ENCODE data around the gene SSMEM1. TPM values are rescaled to one million over a fixed set of nuclear protein-coding genes. Genes with fewer than 3 reads are reported as not detected.
"Not testable (repeated sequence)": the region's sequence is repeated elsewhere in the genome, so short reads cannot be mapped to it uniquely, and the experiment has no call there.

The SSMEM1 gene, protein sequence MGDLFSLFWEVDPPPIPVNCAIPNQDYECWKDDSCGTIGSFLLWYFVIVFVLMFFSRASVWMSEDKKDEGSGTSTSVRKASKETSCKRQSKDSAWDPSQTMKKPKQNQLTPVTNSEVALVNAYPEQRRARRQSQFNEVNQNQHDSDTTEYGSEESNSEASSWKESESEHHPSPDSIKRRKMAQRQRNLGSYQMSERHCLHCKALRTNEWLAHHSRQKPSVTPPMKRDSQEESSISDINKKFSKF
- not detected for polyA plus RNA-seq (ENCODE audit: insufficient read length in 3 of 3)
- long read RNA-seq, donor 1: 0 reads
- long read RNA-seq, donor 2: 0 reads
- long read RNA-seq, donor 3: 0 reads
- long read RNA-seq, donor 4: 0 reads
- long read RNA-seq, donor 5: 0 reads
- long read RNA-seq, donor 6: 0 reads
- long read RNA-seq, donor 7: 0 reads
- long read RNA-seq, donor 8: 0 reads
- long read RNA-seq, donor 9: 0 reads
- long read RNA-seq, donor 10: 0 reads
- long read RNA-seq, donor 11: 0 reads
- long read RNA-seq, donor 12: 0 reads
- long read RNA-seq, donor 13: 0 reads
- long read RNA-seq, donor 14: 0 reads
- long read RNA-seq, donor 15: 0 reads
- long read RNA-seq, donor 16: 0 reads

DNA sequence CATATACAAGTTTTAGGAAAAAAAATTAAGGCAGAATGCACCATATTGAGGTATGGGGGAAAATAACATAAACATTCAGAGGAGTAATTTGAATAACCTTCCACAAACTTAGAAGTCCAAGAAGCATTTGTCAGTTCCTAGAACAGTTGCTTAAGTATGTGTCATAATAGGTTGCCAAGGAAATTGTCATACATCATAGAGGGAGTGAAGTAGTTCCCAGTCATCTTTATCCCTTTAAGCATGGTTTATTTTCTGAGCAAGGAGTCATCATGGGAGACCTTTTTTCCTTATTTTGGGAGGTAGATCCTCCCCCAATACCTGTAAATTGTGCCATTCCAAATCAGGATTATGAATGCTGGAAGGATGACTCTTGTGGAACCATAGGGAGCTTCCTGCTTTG is at the start of gene SSMEM1:
SSMEM1 (plus strand) TSS at position 219 of the 400 bp plus-strand sequence; CDS start at position 270, 51 bp downstream.
- no peak for DNase-seq (ENCODE audit: extremely low read depth in 1 of 11, low read depth in 9 of 11, low spot score in 4 of 11)

GRCh38 chr7:130160023-130160422 is 47.6 kb upstream of the SSMEM1 start:
- no peak for DNase-seq (ENCODE audit: extremely low read depth in 1 of 11, low read depth in 9 of 11, low spot score in 4 of 11)

- no peak for DNase-seq (ENCODE audit: extremely low read depth in 1 of 11, low read depth in 9 of 11, low spot score in 4 of 11)
Measured at GRCh38 chr7:130160455-130160854, 47.2 kb upstream of the SSMEM1 start.

- DNase-seq (ENCODE audit: extremely low read depth in 1 of 11, low read depth in 9 of 11, low spot score in 4 of 11): no peak
Measured at GRCh38 chr7:130162196-130162595, 45.5 kb upstream of the SSMEM1 start.

- DNase-seq (ENCODE audit: extremely low read depth in 1 of 11, low read depth in 9 of 11, low spot score in 4 of 11): no peak
Measured at GRCh38 chr7:130174237-130174959, 33.3 kb upstream of the SSMEM1 start.

GRCh38 chr7:130178251-130178650 is 29.4 kb upstream of the SSMEM1 start:
- DNase-seq (ENCODE audit: extremely low read depth in 1 of 11, low read depth in 9 of 11, low spot score in 4 of 11): no peak

DNA sequence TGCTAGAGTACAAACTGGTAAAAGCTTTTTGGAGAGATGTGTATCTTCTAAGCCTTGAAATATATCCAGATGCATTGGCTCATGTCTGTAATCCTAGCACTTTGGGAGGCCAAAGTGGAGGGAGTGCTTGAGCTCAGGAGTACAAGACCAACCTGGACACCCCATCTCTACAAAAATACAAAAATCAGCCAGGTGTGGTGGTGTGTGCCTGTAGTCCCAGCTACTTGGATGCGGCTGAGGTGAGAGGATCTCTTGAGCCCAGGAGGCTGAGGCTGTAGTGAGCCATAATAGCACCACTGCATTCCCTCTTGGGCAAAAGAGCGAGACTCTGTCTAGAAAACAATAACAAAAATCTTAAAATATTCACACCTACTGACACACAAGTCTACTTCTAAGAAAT is 28.0 kb upstream of the SSMEM1 start:
- no peak for DNase-seq (ENCODE audit: extremely low read depth in 1 of 11, low read depth in 9 of 11, low spot score in 4 of 11)

DNA sequence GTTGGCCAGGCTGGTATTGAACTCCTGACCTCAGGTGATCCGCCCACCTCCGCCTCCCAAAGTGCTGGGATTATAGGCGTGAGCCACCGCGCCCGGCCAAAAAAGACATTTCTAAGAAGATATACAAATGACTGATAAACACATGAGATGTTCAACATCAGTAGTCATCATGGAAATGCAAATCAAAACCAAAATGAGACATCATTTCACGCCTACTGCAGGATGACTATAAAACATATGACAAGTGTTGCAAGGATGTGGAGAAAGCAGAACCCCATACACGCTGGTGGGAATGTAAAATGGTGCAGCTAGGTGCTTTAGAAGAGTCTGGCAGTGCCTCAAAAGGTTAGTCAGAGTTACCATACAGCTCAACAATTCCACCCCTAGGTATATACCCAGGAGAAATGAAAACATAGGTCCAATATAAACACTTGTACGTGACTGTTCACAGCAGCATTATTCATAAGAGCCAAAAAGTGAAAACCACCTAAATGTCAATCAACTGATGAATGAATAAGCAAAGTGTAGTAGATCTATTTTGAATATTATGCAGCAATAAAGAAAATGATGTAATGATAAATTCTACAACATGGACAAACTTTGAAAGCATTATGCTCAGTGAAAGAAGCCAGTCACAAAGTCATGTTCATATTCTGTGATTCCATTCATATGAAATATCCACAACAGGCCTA is 26.9 kb upstream of the SSMEM1 start:
- no peak for DNase-seq (ENCODE audit: extremely low read depth in 1 of 11, low read depth in 9 of 11, low spot score in 4 of 11)

DNA sequence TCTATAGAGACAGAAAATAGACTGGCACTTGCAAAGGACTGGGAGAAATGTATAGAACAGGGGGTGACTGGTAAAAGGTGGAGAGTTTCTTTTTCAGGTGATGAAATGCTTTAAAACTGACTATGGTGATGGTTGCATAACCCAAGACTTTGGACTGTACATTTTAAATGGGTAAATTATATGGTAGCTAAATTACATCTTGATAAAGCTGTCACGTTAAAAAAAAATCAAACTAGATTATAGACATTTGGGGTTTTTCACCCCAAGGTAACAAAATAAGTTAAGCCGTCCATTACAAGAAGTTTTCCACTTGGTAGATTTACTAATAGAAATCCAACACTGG is 26.4 kb upstream of the SSMEM1 start:
- no peak for DNase-seq (ENCODE audit: extremely low read depth in 1 of 11, low read depth in 9 of 11, low spot score in 4 of 11)

DNA sequence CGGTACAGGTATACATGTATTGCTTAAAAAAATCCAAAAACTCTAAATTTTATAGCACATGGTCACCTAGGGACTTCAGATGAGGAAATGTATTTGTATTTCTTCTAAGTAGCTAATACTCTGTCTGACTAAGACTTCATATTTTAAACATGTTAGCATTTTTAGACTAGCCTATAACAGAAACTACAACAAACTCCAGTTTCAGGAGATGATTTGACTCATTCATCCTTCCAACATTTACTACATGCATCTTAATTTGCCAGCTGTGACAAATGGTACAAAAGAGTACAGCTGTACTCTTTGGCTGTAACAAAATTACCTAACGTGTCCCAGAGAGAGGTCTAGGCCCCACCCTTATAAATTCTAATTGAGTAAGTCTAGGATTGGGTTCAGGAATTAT is 24.7 kb upstream of the SSMEM1 start:
- DNase-seq (ENCODE audit: extremely low read depth in 1 of 11, low read depth in 9 of 11, low spot score in 4 of 11): no peak

- not testable (repeated sequence) for DNase-seq (ENCODE audit: extremely low read depth in 1 of 11, low read depth in 9 of 11, low spot score in 4 of 11)
Measured at GRCh38 chr7:130184349-130184748, 23.3 kb upstream of the SSMEM1 start.

DNA sequence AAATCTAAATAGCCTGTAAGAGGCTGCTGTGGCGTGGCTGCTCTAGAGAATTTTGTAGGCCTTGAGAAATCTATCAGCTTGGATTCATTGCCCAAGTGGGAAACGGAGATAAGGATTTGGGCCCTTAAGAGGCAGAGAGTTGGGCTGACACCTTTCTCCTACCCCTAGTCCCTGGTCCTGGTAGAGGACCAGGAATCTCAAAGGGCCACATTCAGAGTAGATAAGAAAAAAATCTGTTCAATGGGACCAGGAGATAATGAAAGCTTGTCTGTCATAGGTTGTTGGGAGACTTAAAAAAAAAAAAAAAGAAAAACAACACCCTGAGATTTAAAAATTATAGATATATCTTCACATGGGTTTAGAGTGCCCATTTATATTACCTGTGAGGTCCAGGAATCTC is 20.3 kb upstream of the SSMEM1 start:
- DNase-seq (ENCODE audit: extremely low read depth in 1 of 11, low read depth in 9 of 11, low spot score in 4 of 11): no peak

- DNase-seq (ENCODE audit: extremely low read depth in 1 of 11, low read depth in 9 of 11, low spot score in 4 of 11): no peak
Measured at GRCh38 chr7:130189343-130189742, 18.3 kb upstream of the SSMEM1 start.

DNA sequence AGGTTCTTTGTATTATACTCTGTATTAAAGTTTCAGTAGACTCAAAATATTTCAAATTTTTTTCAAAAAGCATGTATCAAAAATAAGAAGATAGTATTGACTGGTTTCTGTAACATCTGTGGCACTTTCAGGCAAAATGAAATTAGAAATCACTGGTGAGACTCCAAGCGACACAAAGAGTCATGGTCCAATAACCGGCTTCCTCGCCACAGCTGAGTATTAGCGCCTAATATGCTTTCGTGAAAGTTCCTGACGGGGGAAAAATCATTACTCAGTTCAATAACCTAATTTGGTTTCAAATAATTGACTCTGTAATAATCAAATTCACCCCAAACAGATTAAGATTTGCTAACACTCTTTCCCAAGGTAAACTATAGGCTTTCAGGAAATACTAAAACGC is 15.9 kb upstream of the SSMEM1 start:
- DNase-seq (ENCODE audit: extremely low read depth in 1 of 11, low read depth in 9 of 11, low spot score in 4 of 11): no peak

DNA sequence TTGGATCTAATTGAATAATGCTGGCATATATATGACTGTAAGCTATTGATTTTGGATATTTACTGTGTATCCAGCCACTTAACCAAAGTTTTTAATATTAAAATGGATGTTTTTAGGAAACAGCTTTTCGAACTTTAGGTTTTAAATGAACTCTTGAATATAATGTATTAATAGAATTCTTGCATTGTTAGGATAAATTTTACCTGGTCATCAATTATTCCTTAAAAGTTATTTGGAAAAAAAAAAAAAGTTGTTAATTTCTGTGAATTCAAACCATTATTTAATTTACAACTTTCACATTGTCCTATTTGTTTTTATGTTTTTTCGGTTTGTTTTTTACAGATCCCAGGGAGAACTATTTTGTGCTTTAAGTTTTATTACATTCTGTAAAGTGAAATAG is 12.3 kb upstream of the SSMEM1 start:
- no peak for DNase-seq (ENCODE audit: extremely low read depth in 1 of 11, low read depth in 9 of 11, low spot score in 4 of 11)

DNA sequence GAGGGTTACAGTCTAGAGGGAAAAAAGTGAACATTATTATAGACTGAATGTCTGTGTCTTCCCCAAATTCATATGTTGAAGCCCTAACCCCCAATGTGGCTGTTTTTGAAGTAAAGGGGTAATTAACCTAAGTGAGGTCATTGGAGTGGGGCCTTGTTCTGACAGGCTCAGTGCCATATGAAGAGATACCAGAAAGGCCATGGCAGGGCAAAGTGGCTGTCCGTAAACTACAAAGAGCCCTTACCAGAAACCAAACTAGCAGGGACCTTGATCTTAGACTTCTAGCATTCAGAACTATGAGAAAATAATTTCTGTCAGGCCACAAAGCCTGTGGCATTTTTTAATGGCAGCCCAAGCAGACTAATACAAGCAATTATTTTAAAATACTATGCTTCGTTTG is 11.2 kb upstream of the SSMEM1 start:
- DNase-seq (ENCODE audit: extremely low read depth in 1 of 11, low read depth in 9 of 11, low spot score in 4 of 11): no peak

- no peak for DNase-seq (ENCODE audit: extremely low read depth in 1 of 11, low read depth in 9 of 11, low spot score in 4 of 11)
Measured at GRCh38 chr7:130197094-130197493, 10.6 kb upstream of the SSMEM1 start.

DNA sequence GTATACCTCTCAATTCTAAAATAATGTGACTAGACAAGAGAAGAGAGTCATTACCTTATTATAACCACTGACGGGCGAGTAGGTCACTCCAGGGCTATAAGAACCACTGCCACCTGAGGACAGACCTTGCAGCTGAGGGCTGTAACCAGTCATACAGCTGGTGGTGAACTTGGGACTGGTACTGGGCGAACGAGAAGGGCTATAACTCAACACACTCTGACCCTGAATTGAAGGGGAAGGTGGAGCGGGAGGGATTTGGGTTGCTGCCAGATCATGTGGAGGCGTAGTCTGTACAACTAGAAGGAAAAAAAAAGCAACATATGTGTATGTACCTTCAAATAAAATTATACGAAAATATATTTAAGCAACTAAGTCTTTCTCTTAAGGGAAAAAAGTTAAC is 5.9 kb upstream of the SSMEM1 start:
- peak in 1 of 11 donors; percentile 27 for DNase-seq (ENCODE audit: extremely low read depth in 1 of 11, low read depth in 9 of 11, low spot score in 4 of 11)

DNA sequence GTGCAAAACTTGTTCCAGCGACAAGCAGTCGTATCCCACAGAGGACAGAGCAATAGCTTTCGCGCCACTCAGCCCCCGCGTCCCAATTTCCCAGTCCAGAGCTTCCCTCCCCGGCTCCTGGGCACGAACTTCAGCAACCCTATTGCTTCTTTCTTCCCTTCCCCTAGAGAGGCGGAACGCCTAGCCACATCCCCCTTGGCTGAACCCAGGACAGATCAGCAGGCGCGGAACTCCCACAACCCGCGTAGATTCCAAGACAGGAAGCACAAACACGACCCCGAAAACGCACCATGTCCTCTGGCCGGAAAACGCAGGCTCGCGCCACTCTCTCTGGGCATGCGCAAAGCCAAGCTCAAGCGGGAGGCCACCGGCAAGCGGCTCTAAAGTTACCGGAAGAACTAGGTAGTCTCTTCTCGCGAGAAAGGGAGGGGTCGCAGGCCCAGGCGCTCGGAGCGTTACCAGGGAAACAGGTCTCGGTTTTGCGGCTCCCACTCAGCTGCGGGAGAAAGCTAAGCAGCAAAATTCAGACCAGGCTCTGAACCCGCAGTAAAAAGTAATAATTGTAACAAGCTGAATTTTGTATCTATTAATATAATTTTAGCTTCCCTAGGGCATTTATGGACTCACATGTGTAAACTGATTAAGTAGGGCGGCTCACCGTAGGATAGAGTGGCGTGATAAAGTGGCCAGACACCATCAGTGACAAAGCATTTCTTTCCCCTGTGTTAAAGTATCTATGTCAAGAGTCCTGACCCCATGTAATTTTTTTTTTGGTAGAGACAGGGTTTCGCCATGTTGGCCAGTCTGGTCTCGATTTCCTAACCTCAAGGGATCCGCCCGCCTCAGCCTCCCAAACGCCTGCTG is 2.3 kb upstream of the SSMEM1 start, which contains the start of gene TMEM209:
TMEM209 (minus strand) TSS at position 323 of the 864 bp plus-strand sequence; CDS start at position 292, 31 bp downstream.
- peak; percentile 96 to 99 (median 99) for DNase-seq (ENCODE audit: extremely low read depth in 1 of 11, low read depth in 9 of 11, low spot score in 4 of 11)
